ENCODE measurements around the gene CYP2W1.
"Not testable (repeated sequence)": the region's sequence is repeated elsewhere in the genome, so short reads cannot be mapped to it uniquely, and the experiment has no call there.

CYP2W1 gene

GRCh38 chr7:983004-983615 lies at the start of gene CYP2W1:
Gene CYP2W1 (plus strand): TSS chr7:983181. CDS start chr7:983212, 31 bp downstream.
- no peak for DNase-seq (ENCODE audit: low read depth)

DNA sequence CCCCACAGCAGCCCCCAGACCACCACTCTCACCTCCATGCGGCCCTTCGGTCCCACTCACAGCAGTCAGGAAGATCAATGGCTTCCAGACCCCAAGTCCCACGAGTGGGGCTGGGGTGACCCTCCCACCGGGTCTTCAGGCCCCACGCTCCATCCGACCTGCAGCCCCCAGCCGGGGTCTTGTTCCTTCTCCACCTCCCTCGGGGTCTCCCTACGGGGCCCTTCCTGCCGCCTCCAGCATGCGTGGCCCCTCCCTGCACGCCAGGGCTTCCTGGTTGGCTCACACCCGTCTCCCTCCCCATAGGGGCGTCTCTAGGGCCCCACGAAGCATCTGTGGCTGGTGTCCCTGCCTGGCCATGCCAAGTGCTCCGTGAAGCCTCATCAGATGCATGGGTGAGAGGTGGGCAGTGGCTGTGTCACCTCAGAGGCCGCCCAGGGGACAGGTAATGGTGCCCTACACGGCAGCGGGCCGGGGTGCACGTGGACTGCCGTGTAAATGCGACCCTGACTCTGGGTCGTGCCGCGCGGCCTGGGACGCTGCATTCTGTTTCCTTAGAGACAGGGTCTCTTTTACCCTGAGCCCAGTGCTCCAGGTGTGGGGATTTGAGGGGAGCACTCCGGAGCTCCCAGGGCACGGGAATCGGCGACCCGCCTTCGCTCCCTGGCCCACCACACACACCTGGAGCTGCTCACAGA lies 48.4 kb upstream of the CYP2W1 start:
- DNase-seq (ENCODE audit: low read depth): no peak

DNA sequence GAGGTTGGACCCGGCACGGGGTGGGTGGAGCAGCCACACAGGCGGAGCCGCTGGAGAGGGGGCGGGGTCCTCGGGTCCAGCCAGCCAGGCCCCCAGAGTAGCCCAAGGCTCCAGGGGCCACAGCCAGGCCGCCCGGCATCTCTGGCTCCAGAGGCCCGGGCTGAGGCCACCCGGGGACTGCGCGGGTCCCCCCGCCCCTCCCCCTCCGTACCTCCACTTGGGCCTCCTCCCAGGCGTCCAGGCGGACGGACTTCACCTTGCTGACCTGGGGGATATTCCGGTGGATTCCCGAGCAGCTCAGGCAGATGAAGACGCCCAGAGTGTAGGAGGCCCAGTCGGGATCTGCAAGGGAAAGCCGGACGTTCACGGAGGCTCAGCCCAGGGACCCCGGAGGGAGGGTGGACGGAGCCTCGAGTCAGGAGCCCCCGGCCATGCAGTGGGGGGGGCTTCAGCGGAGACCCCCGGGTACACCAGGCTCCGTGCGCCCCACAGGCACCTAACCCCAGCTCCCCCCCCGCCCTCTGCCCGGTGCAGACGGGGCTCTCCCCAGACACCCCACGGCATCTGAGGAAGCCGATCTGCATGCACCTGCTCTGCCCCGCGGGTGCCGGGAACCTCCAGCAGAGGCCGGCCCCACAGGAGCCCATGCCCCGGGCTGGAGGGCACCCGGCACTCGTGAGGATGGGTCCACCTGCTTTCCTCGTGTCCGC lies 47.7 kb upstream of the CYP2W1 start:
- DNase-seq (ENCODE audit: low read depth): no peak

- no peak for DNase-seq (ENCODE audit: low read depth)
Observed at GRCh38 chr7:935874-936385, 47.1 kb upstream of the CYP2W1 start.

DNA sequence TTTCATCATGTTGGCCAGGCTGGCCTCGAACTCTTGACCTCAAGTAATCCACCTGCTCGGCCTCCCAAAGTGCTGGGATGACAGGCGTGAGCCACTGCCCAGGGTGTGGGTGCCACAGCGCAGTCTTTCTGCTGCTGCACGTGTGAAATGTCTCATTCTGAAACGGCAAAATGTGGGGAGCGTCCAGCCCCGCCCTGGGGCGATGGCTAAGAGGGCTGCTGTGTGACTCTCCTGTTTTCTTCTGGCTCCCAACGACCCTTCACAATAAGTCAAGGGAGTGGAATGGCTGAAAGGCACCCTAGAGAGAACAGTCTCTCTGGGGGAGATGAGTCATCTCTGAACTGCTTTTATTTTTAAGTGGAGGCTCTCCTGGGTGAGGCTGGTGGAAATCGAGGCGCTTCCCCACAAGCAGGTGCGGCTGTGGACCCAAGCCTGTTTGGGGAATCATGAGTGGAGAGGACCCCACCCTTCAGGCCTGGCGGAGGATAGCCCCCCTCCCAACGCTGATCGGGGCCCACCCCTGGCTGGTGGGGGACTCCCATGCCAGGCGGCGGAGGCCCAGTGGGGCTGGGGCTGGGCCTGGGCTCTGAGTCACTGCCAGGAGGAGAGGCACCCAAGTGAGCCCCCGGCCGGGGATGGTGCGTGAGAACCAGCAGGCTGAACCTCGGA lies 46.5 kb upstream of the CYP2W1 start:
- DNase-seq (ENCODE audit: low read depth): no peak

- no peak for DNase-seq (ENCODE audit: low read depth)
Observed at GRCh38 chr7:937856-938484, 45.0 kb upstream of the CYP2W1 start.

DNA sequence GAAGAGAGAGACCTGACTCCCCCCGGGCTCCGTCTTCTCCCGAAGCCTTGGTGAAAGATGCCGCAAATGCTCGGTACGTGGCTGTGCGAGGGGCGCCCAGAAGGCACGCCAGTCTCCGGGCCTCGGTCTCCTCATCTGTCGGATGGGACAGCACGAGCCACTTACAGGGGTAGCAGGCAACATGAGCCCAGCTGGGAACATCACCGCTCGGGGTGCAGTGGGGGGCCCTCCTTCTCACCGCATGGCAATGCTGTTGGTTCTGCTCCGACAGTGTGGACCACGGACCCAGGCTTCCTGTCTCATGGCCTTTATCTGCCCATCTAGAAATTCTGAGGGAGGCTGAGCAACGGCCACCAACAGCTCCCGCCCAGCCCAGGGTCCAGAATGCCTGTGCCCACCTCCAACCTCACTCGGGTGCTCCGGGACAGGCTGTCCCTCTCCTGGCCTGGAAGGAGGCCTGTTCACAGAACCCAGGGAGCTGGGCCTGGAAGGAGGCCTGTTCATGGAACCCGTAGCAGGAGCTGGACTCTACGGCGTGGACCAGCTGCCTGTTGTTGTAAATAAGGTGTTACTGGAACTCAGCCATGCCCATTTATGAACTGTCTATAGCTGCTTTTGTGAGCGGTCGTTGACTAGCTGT lies 44.3 kb upstream of the CYP2W1 start:
- DNase-seq (ENCODE audit: low read depth): no peak

DNA sequence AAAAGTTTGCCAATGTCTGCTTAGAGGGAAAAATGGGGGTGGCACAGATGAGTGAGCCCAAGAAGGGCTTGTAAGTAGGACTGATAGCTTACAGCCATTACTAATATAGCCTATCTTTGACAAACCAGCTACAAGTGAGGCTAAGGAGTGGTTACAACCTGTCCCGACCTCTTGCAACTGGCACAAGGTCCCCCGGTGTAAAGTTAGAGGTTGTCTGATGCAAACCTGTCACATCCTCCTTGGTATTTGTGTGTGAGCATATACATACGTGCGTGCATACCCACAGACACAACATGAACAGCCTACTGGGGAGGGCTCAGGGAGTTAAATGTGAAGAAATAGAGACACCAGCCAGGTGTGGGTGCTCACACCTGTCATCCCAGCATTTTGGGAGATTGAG lies 43.1 kb upstream of the CYP2W1 start:
- no peak for DNase-seq (ENCODE audit: low read depth)

GRCh38 chr7:940599-941408 lies 42.2 kb upstream of the CYP2W1 start:
- DNase-seq (ENCODE audit: low read depth): no peak

DNA sequence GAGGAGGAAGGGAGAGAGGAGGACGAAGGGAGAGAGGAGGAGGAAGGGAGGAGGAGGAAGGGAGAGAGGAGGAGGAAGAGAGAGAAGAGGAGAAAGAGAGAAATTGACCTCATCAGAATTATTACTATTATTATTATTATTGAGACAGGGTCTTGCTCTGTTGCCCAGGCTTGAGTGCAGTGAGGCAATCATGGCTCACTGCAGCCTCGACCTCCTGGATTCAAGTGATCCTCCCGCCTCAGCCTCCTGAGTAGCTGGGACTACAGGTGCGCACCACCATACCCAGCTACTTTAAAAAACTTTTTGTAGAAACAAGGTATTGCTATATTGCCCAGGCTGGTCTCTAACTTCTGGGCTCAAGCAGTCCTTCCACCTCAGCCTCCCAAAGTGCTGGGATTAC lies 39.2 kb upstream of the CYP2W1 start:
- not testable (repeated sequence) for DNase-seq (ENCODE audit: low read depth)

- DNase-seq (ENCODE audit: low read depth): no peak
Observed at GRCh38 chr7:944744-945143, 38.2 kb upstream of the CYP2W1 start.

GRCh38 chr7:945147-945555 lies 37.8 kb upstream of the CYP2W1 start:
- no peak for DNase-seq (ENCODE audit: low read depth)

DNA sequence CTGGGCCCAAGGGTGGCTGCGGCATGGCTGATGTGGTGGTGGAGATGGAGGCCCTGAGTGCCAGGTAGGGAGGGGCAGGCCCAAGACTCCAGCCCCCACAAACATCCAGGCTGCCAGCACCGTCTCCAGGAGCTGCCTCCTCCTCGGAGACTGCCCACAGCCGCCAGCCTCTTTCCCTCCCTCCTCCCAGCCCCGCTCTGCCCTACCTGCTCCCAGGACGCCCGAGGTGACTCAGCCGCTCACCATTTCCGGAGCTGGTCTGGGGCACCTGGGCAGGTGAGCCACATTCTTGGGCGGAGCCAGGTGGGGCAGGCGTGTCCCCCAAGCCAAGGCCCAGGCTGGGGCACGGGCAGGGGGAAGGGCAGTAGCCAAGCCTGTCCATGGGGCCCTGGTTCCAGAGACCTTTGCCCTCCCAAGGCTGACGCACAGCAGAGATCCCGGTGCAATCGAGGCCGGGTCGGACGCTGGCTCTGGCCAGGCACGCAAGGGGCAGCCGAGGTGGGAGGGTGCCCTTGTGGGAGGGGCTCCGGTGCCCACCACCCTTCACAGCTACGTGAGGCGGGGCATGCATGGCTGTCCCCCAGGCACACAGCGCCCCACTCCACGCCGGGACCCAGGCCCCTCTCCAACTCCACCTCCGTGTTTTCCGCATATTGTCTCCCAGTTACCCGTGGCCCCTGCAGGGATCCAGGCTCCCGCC lies 37.3 kb upstream of the CYP2W1 start:
- DNase-seq (ENCODE audit: low read depth): no peak

DNA sequence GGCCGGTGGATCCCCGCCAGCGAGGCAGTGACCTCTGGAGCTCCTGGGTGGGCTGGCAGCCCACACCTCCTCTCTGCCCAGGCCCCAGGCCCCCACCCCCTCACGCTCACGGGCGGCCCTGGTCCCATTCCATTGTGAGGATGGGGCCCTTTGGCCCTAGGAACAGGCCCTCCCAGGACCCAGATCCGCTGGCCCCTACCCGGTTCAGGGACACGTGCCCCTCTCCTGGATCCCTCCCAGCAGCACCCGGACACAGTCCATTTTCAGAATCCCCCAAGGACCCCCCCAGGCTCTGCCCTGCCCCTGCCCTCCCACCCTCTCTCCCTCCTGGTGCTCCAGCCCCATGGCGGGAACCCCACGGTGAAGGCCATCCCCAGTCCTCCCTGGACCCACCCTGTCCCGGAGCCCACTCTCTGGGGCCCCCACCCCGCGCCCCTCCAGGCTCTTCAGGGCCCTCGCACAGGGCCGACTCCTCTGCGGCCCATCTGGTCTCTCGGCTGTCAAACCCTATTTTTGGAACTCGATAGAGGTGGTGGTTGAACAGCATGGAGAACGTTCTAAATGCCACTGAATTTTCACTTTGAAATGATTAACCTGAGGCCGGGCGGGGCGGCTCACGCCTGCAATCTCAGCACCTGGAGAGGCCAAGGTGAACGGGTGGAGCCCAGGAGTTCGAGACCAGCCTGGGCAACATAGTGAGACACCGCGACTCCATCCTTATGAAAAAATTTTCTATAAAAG lies 36.6 kb upstream of the CYP2W1 start:
- DNase-seq (ENCODE audit: low read depth): no peak

- no peak for DNase-seq (ENCODE audit: low read depth)
Observed at GRCh38 chr7:947391-948210, 35.4 kb upstream of the CYP2W1 start.

GRCh38 chr7:949021-949934 lies 33.7 kb upstream of the CYP2W1 start:
- DNase-seq (ENCODE audit: low read depth): no peak

DNA sequence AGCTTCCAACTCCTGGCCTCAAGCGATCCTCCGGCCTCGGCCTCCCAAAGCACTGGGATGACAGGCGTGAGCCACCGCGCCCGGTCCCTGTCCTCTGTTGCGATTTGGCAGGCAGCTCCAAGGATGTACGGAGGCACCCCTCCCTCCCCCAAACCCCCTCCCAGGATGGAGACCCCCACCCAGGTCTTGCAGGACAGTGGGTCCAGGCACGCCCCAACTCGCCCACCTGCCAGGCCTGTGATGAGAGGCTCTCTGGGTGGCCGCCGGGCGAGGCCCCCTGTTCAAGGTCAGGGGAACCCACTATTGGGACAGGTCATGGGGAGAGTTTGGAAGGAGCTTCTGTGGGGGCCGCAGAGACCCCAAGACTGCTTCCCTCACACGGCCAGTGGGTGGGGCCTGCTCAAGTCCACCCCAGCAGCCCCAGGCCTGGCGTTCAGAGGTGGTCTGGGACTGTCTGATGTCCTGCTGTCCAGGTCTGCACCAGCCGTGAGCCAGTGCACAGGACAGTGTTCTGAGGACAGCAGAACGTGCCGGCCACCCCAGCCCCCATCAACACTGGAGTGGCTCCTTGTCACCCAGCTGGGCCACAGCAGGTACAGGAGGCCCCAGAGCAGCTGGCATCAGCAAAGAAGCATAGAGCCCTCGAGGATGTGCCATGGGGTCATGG lies 31.0 kb upstream of the CYP2W1 start:
- no peak for DNase-seq (ENCODE audit: low read depth)

All from stimulated activated CD8-positive, alpha-beta memory T cell treated with anti-CD3 and anti-CD28 coated beads, Interleukin-12 subunit alpha, Interleukin-12 subunit beta, amount 100 ng/mL, for 4 hours (primary cell).